ENCODE results near the gene CCR5AS.

CCR5AS gene

DNA sequence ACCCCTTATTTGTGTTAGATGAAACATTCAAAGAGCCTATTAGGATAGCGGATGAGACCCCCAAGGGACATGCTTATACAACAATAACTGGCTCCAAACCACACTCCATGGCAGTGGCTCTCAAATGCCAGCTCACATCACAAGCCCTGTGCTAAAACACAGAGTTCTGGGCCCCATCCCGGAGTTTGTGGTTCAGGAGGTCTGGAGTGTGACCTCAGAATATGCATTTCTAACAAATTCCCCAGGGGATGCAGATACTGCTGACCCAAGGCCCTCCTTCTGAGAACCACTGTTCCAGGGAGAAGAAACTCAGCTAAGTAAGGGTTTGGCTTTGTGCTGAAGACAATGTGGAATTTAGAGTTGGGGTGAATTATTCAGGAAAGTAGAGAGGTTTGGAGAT is 3.8 kb upstream of the CCR5AS start:
- Histone ChIP-seq H3K4me1 (peaks cover 0 to 79% (median 38%) of the 10 kb centered on the region in 12 donors), H3K27ac (no peak overlapping the region), H3K36me3 (peaks cover 0 to 7% (median 0%) of the 10 kb centered on the region in 9 donors), H3K4me3 (no peak overlapping the region), H3K9me3 (no peaks in the 10 kb centered on the region), H3K27me3 (no peaks in the 10 kb centered on the region)
- intact Hi-C loops (cut with DNase I): no loop called here
- ATAC-seq: no peak
- no peak for DNase-seq
- TF ChIP-seq, protein P1, sequence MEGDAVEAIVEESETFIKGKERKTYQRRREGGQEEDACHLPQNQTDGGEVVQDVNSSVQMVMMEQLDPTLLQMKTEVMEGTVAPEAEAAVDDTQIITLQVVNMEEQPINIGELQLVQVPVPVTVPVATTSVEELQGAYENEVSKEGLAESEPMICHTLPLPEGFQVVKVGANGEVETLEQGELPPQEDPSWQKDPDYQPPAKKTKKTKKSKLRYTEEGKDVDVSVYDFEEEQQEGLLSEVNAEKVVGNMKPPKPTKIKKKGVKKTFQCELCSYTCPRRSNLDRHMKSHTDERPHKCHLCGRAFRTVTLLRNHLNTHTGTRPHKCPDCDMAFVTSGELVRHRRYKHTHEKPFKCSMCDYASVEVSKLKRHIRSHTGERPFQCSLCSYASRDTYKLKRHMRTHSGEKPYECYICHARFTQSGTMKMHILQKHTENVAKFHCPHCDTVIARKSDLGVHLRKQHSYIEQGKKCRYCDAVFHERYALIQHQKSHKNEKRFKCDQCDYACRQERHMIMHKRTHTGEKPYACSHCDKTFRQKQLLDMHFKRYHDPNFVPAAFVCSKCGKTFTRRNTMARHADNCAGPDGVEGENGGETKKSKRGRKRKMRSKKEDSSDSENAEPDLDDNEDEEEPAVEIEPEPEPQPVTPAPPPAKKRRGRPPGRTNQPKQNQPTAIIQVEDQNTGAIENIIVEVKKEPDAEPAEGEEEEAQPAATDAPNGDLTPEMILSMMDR (IDR thresholded peaks at IDR 0.05): no peak
- TF ChIP-seq POLR2A (IDR thresholded peaks at IDR 0.05): no peak
- 83 to 88% (median 84%) methylated on average over 2 of the region's 2 CpGs for WGBS, 4 donors

DNA sequence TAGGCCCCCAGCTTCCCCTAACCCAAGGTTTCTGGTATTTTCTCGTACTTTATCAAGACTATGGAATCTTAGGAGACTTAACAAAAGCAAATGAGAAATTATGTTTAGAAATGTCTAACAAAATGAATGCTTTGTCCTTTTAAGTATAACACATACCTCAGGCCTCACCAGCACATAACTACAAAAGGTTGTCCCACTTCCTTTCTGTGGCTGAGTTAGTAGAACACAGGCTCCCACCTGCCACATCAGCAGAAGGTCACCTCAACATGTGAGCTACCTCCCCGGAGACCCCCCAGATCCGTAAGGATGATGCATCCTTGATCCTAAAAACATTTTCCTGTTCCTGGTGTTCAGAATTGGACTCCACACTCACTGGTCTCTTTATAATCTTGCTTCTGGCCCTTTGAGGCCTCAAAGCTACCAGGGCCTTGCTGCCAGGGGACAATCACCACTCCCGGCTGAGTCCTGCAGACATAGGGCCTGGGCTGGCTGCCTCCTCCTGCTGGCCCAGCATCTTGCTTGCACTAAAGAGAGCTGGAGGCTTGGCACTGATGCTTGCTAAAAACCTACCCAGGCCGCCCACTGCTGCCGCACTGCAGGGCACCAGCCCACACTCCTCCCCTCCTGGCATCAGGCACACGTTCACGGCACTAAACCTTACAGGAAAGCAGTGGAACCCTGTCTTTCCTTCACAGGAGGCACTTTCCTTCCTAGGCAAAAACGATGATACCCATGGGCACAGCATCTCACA is 3.0 kb upstream of the CCR5AS start:
- H3K9me3 ChIP-seq: no peaks in the 10 kb centered on the region
- TF ChIP-seq, protein P1 (IDR thresholded peaks at IDR 0.05): no peak
- no peak for TF ChIP-seq POLR2A (IDR thresholded peaks at IDR 0.05)
- H3K36me3 ChIP-seq: peaks cover 0 to 7% (median 0%) of the 10 kb centered on the region in 9 donors
- intact Hi-C loops (cut with DNase I): no loop called here
- peak in 1 of 5 donors; percentile 50 for DNase-seq
- H3K4me1 ChIP-seq: peaks cover 0 to 87% (median 45%) of the 10 kb centered on the region in 12 donors
- 66 to 86% (median 83%) methylated on average over 9 of the region's 9 CpGs for WGBS, 4 donors
- H3K27ac ChIP-seq: no peak overlapping the region
- no peak overlapping the region for H3K4me3 ChIP-seq
- H3K27me3 ChIP-seq: no peaks in the 10 kb centered on the region
- ATAC-seq: peak in 1 of 4 donors; percentile 43

DNA sequence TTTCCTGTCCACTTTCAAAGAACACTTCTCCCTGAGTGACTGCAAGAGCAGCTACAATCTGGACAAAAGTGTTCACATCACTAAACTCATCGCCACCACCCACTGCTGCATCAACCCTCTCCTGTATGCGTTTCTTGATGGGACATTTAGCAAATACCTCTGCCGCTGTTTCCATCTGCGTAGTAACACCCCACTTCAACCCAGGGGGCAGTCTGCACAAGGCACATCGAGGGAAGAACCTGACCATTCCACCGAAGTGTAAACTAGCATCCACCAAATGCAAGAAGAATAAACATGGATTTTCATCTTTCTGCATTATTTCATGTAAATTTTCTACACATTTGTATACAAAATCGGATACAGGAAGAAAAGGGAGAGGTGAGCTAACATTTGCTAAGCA is 2.0 kb upstream of the CCR5AS start:
- peaks cover 0 to 88% (median 44%) of the 10 kb centered on the region in 12 donors for H3K4me1 ChIP-seq
- H3K27me3 ChIP-seq: no peaks in the 10 kb centered on the region
- DNase-seq (no peak), ATAC-seq (no peak)
- no peaks in the 10 kb centered on the region for H3K9me3 ChIP-seq
- peaks cover 0 to 7% (median 0%) of the 10 kb centered on the region in 9 donors for H3K36me3 ChIP-seq
- intact Hi-C loops (cut with DNase I): no loop called here
- no peak for TF ChIP-seq POLR2A (IDR thresholded peaks at IDR 0.05)
- TF ChIP-seq, protein P1 (IDR thresholded peaks at IDR 0.05): no peak
- peak overlapping the region in 2 of 12 donors; percentile 78 to 85 for H3K27ac ChIP-seq
- H3K4me3 ChIP-seq: peak overlapping the region in 1 of 12 donors; percentile 13
- 85 to 91% (median 89%) methylated on average over 7 of the region's 7 CpGs for WGBS, 4 donors

DNA sequence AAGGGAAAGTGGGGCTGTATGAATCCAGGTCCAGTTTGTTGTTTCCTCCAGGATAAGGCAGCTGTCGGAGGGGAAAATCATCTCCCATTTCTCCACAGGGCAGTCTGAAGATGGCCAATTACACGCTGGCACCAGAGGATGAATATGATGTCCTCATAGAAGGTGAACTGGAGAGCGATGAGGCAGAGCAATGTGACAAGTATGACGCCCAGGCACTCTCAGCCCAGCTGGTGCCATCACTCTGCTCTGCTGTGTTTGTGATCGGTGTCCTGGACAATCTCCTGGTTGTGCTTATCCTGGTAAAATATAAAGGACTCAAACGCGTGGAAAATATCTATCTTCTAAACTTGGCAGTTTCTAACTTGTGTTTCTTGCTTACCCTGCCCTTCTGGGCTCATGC is 1.1 kb upstream of the CCR5AS start:
- peak overlapping the region; percentile 34 to 94 (median 78) for H3K27ac ChIP-seq
- TF ChIP-seq POLR2A (IDR thresholded peaks at IDR 0.05): no peak
- TF ChIP-seq, protein P1 (IDR thresholded peaks at IDR 0.05): no peak
- peaks cover 0 to 79% (median 38%) of the 10 kb centered on the region in 12 donors for H3K4me1 ChIP-seq
- 22 to 31% (median 28%) methylated on average over 6 to 7 of the region's 7 CpGs for WGBS, 4 donors
- ATAC-seq (peak; percentile 58 to 73 (median 66)), DNase-seq (peak in 1 of 5 donors; percentile 54)
- H3K27me3 ChIP-seq: no peaks in the 10 kb centered on the region
- no peaks in the 10 kb centered on the region for H3K9me3 ChIP-seq
- H3K36me3 ChIP-seq: peaks cover 0 to 7% (median 0%) of the 10 kb centered on the region in 9 donors
- intact Hi-C loops (cut with DNase I): no loop called here
- H3K4me3 ChIP-seq: peak overlapping the region in 11 of 12 donors; percentile 10 to 60 (median 43)
